Activated naive CD4-positive, alpha-beta T cell treated with anti-CD3 and anti-CD28 coated beads for 36 hours (primary cell): ENCODE data around the gene TUBGCP4. TPM values are rescaled to one million over a fixed set of nuclear protein-coding genes. Genes with fewer than 3 reads are reported as not detected.
"Not testable (repeated sequence)": the region's sequence is repeated elsewhere in the genome, so short reads cannot be mapped to it uniquely, and the experiment has no call there.

Source experiments
- CTCF ChIA-PET: fragments of 350-600 bp; sonication (Branson Sonifier 250); formaldehyde crosslinking; loops from one replicate; lab custom pipeline; 2021; ENCODE audit warnings: antibody characterized with exemption; lab: Charles Lee
- DNase-seq: peaks from one replicate; pipeline ENCODE4 v3.0.0-alpha.2; 2020
- H3K27ac Mint-ChIP-seq: one replicate; pipeline ENCODE4 v1.8.0; 2021; ENCODE audit warnings: mild to moderate bottlenecking, mixed read lengths
- H3K27me3 Mint-ChIP-seq: one replicate; pipeline ENCODE4 v1.8.0; 2021; ENCODE audit warnings: low read depth, mixed read lengths
- H3K36me3 Mint-ChIP-seq: one replicate; pipeline ENCODE4 v1.8.0; 2021; ENCODE audit warnings: low read depth, mixed read lengths
- H3K4me1 Mint-ChIP-seq: one replicate; pipeline ENCODE4 v1.8.0; 2021; ENCODE audit warnings: low read depth, mixed read lengths
- H3K4me3 Mint-ChIP-seq: one replicate; pipeline ENCODE4 v1.8.0; 2021; ENCODE audit warnings: mild to moderate bottlenecking, moderate library complexity, mixed read lengths
- H3K9me3 Mint-ChIP-seq: one replicate; pipeline ENCODE4 v1.8.0; 2021; ENCODE audit warnings: mixed read lengths
- intact Hi-C: fragments of 100-400 bp; cut with micrococcal nuclease; formaldehyde crosslinking; loops from one replicate; pipeline ENCODE4 v1.15.1; 2023
- total RNA-seq, 2 experiments: library from RNA; stranded (reverse); gene quantifications; one replicate each; pipeline ENCODE4 v1.2.3, GENCODE V29; 2021

TUBGCP4 gene
- total RNA-seq, 2 experiments from 2014 or later, result 34.5 to 35.3 TPM

DNA sequence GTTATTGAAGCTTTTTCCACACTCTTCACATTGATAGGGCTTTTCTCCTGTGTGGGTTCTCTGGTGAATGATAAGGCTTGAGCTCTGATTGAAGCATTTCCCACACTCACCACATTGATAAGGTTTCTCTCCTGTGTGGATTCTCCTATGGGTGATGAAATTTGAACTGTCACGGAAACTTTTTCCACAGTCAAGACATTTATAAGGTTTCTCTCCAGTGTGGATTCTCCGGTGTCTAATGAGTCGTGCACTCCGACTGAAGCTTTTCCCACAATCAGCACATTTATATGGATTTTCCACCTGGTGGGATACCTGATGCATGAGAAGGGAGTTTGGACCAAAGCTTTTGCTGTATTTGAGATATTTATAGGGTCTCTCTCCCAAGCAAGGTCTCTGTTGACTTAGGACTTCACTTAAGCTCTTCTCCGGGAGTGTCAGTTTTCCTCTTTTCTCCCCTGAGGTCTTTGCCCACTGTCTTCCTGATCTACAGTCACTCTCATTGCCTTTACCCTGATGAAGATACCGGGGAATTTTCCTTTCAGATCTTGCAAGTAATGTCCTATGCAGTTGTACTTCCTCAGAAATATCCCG is 9.5 kb upstream of the TUBGCP4 start:
- no peak overlapping the region for H3K27ac Mint-ChIP-seq
- intact Hi-C loops, result no loop called here
- DNase-seq, result no peak
- CTCF ChIA-PET, result interaction anchor here (2.1 kb wide), 1 partner anchor 14 kb away, joined by 5 read pairs; no protein-coding TSS in a partner anchor
- peaks cover 86% of the 10 kb centered on the region for H3K36me3 Mint-ChIP-seq
- H3K9me3 Mint-ChIP-seq, result peaks cover 57% of the 10 kb centered on the region
- no peaks in the 10 kb centered on the region for H3K27me3 Mint-ChIP-seq
- no peak overlapping the region for H3K4me3 Mint-ChIP-seq
- H3K4me1 Mint-ChIP-seq, result no peaks in the 10 kb centered on the region

DNA sequence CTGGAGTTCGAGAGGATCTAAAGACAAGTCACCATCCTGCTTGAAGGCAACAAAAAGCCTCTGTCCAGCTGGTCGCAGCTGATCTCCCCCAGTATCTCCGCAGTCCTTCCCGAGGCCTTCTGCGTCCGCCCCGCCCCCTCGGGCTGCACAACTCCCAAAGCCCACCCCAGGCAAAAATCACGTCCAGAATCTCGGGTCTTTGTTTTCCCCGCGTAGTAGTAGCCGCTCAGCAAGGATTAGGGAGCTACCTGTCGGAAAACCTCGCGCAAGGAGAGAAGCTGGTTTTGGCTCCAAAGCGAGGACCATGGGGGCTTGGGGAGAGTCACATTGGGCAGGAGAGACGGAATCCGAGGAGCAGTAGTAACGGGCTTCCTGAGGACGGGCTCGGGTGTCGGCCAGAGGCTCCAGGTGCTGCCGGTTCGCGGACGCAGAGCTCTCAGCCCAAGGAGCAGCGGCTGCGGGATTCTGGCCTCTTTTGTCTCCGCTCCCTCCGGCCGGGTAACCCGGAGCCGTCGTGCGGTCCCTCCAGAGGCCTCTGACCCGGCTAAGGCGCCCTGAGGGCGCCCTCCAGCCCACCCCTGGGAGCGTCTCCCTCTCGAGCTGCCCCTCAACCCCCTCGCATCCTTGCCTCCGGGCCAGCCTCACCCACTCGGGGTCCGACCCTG is 459 bp upstream of the TUBGCP4 start:
- Mint-ChIP-seq H3K4me3 (peak overlapping the region; percentile 87), H3K27ac (peak overlapping the region; percentile 57), H3K27me3 (no peaks in the 10 kb centered on the region), H3K4me1 (peaks cover 40% of the 10 kb centered on the region), H3K36me3 (peaks cover 45% of the 10 kb centered on the region), H3K9me3 (peaks cover 24% of the 10 kb centered on the region)
- peak; percentile 28 for DNase-seq
- intact Hi-C loops, result loop anchor here (5.0 kb wide), 1 partner anchor 142 kb away; no protein-coding TSS in a partner anchor
- CTCF ChIA-PET, result interaction anchor here (1.3 to 1.4 kb wide), 2 partner anchors 20 to 145 kb away, joined by 3 to 4 read pairs; no protein-coding TSS in a partner anchor

- Mint-ChIP-seq H3K9me3 (no peaks in the 10 kb centered on the region), H3K36me3 (peaks cover 36% of the 10 kb centered on the region), H3K27ac (no peak overlapping the region), H3K4me3 (no peak overlapping the region), H3K27me3 (no peaks in the 10 kb centered on the region), H3K4me1 (peaks cover 20% of the 10 kb centered on the region)
- CTCF ChIA-PET, result interaction anchor here (1.0 to 2.5 kb wide), 11 partner anchors 12 to 138 kb away, joined by 3 to 12 read pairs (median 5); no protein-coding TSS in a partner anchor
- intact Hi-C loops, result no loop called here
- peak; percentile 45 for DNase-seq
Observed at GRCh38 chr15:43376017-43376705, 5.3 kb downstream of the TUBGCP4 start.

GRCh38 chr15:43378601-43379000 is 7.7 kb downstream of the TUBGCP4 start:
- no peak overlapping the region for H3K27ac Mint-ChIP-seq
- intact Hi-C loops, result no loop called here
- no peaks in the 10 kb centered on the region for H3K9me3 Mint-ChIP-seq
- H3K27me3 Mint-ChIP-seq, result no peaks in the 10 kb centered on the region
- peaks cover 5% of the 10 kb centered on the region for H3K4me1 Mint-ChIP-seq
- H3K36me3 Mint-ChIP-seq, result peaks cover 37% of the 10 kb centered on the region
- CTCF ChIA-PET, result interaction anchor here (1.1 kb wide), 1 partner anchor 93 kb away, joined by 3 read pairs; no protein-coding TSS in a partner anchor
- no peak overlapping the region for H3K4me3 Mint-ChIP-seq
- no peak for DNase-seq

DNA sequence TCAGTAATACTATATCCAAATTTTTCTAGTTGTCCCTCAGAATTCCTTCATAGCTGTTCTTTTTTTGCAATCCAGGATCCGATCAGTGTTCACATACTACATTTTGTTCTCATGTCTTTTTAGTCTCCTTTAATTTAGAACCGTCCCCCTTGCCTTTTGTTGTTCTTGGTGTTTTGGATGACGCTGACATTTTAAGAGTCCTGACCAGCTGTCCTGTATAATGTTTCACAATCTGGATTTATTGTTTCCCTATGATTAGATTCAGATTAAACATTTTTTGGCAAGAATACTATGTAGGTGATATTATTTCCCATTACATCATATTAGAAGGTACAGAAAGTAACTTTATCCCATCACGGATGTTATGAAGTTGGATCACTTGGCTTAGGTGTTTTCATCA is 11.4 kb downstream of the TUBGCP4 start:
- peaks cover 45% of the 10 kb centered on the region for H3K36me3 Mint-ChIP-seq
- intact Hi-C loops, result no loop called here
- H3K4me1 Mint-ChIP-seq, result no peaks in the 10 kb centered on the region
- no peak overlapping the region for H3K27ac Mint-ChIP-seq
- H3K9me3 Mint-ChIP-seq, result no peaks in the 10 kb centered on the region
- no peak for DNase-seq
- H3K27me3 Mint-ChIP-seq, result no peaks in the 10 kb centered on the region
- CTCF ChIA-PET, result interaction anchor here (0.7 to 0.8 kb wide), 3 partner anchors 22 to 270 kb away, joined by 3 to 4 read pairs (median 3); no protein-coding TSS in a partner anchor
- no peak overlapping the region for H3K4me3 Mint-ChIP-seq

- no peak overlapping the region for H3K27ac Mint-ChIP-seq
- H3K27me3 Mint-ChIP-seq, result no peaks in the 10 kb centered on the region
- CTCF ChIA-PET, result interaction anchor here (0.6 kb wide), 1 partner anchor 300 kb away, joined by 3 read pairs; no protein-coding TSS in a partner anchor
- H3K36me3 Mint-ChIP-seq, result peaks cover 45% of the 10 kb centered on the region
- intact Hi-C loops, result no loop called here
- no peaks in the 10 kb centered on the region for H3K9me3 Mint-ChIP-seq
- H3K4me1 Mint-ChIP-seq, result no peaks in the 10 kb centered on the region
- no peak overlapping the region for H3K4me3 Mint-ChIP-seq
- DNase-seq, result no peak
Observed at GRCh38 chr15:43383070-43383469, 12.2 kb downstream of the TUBGCP4 start.

DNA sequence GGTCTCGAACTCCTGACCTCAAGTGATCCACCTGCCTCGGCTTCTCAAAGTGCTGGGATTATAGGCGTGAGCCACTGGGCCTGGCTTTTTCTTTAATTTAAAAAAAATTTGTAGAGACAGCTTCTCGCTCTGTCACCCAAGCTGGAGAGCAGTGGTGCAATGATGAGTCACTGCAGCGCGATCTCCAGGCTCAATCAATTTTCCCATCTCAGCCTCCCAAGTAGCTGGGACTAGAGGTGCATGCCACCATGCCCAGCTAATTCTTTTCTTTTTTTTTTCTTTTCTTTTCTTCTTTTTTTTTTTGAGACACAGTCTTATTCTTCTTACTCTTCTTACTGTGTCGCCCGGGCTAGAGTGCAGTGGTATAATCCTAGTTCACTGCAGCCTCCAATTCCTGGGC is 19.8 kb downstream of the TUBGCP4 start:
- Mint-ChIP-seq H3K27me3 (no peaks in the 10 kb centered on the region), H3K4me3 (no peak overlapping the region), H3K4me1 (peaks cover 2% of the 10 kb centered on the region), H3K36me3 (peaks cover 37% of the 10 kb centered on the region), H3K27ac (no peak overlapping the region), H3K9me3 (no peaks in the 10 kb centered on the region)
- intact Hi-C loops, result no loop called here
- CTCF ChIA-PET, result interaction anchor here (1.3 to 1.6 kb wide), 3 partner anchors 15 to 20 kb away, joined by 3 to 5 read pairs (median 4); partner anchors contain the start of genes TUBGCP4 and ZSCAN29
- DNase-seq, result no peak

- intact Hi-C loops, DNase-seq, H3K4me1 Mint-ChIP-seq, CTCF ChIA-PET, H3K27me3 Mint-ChIP-seq, H3K9me3 Mint-ChIP-seq, H3K4me3 Mint-ChIP-seq, H3K27ac Mint-ChIP-seq: not testable (repeated sequence)
- H3K36me3 Mint-ChIP-seq, result peaks cover 34% of the 10 kb centered on the region
Observed at GRCh38 chr15:43393592-43393991, 22.7 kb downstream of the TUBGCP4 start.

DNA sequence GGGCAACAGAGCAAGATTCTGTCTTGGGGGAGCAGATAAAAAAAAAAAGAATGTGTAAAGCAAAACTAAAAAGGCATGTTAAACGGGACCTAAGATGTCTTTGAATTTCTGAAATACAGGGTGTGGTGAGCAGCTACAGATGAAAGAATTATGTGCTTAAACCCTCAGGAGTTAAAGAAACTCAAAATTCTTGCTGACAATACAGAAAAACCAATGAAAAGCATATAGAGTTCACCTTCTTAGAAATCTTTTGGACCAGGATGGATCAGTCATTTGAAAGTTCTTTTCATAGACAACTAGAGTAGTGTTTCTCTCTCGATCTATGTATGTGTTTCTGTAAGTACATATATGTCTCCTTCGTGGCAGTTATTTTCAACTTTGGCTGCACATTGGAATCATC is 31.4 kb downstream of the TUBGCP4 start:
- no peaks in the 10 kb centered on the region for H3K27me3 Mint-ChIP-seq
- no peaks in the 10 kb centered on the region for H3K9me3 Mint-ChIP-seq
- intact Hi-C loops, result no loop called here
- CTCF ChIA-PET, result no interaction called here
- H3K27ac Mint-ChIP-seq, result no peak overlapping the region
- no peak for DNase-seq
- H3K36me3 Mint-ChIP-seq, result peaks cover 33% of the 10 kb centered on the region
- H3K4me1 Mint-ChIP-seq, result no peaks in the 10 kb centered on the region
- H3K4me3 Mint-ChIP-seq, result no peak overlapping the region

DNA sequence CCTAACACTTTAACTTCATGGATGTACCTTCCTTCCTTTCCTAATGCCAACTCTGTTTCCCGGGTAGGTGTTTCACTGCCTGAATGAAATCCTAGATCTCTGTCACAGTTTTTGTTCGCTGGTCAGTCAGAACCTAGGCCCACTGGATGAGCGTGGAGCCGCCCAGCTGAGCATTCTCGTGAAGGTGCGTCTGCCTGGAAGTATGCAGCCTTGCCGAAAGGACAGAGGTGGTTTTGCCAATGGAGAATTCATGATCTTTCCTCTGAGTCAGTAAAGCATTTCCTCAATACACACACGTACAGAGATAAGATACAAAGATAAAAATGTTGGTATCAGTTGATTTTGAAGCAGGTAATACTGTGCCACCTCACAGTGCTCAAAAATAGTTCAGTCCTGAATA is 32.7 kb downstream of the TUBGCP4 start:
- Mint-ChIP-seq H3K27me3 (no peaks in the 10 kb centered on the region), H3K27ac (no peak overlapping the region), H3K9me3 (no peaks in the 10 kb centered on the region), H3K4me3 (no peak overlapping the region), H3K36me3 (peaks cover 30% of the 10 kb centered on the region), H3K4me1 (no peaks in the 10 kb centered on the region)
- CTCF ChIA-PET, result no interaction called here
- intact Hi-C loops, result no loop called here
- DNase-seq, result no peak

- no peak overlapping the region for H3K27ac Mint-ChIP-seq
- CTCF ChIA-PET, result interaction anchor here (0.5 kb wide), 1 partner anchor 22 kb away, joined by 3 read pairs; no protein-coding TSS in a partner anchor
Observed at GRCh38 chr15:43404130-43404529, 33.2 kb downstream of the TUBGCP4 start.

DNA sequence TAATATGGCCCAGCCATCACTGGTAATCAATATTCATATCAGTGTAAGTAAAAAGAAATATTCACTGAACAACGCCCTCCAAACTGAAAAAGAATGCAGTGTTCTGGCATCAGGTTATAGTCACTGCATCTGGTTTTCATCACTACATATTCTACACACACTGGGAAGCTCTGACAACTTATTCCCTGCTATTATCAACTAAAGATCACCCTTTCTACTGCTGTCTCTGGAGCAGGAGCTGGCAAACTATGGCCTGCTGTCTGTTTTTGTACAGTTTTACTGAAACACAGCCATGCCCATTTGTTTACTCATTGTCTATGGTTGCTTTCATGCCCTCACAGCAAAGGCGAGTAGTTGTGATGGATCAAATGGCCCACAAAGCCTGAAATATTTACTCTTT is 35.3 kb downstream of the TUBGCP4 start:
- no peak for DNase-seq
- CTCF ChIA-PET, result interaction anchor here (1.1 kb wide), 1 partner anchor 23 kb away, joined by 3 read pairs; no protein-coding TSS in a partner anchor

More at GRCh38 chr15:43404130-43404529, 33.2 kb downstream of the TUBGCP4 start:
- Mint-ChIP-seq H3K27me3 (no peaks in the 10 kb centered on the region), H3K4me3 (no peak overlapping the region), H3K9me3 (no peaks in the 10 kb centered on the region), H3K4me1 (no peaks in the 10 kb centered on the region), H3K36me3 (peaks cover 33% of the 10 kb centered on the region)
- intact Hi-C loops, result no loop called here
- DNase-seq, result no peak

More for the DNA sequence above, 35.3 kb downstream of the TUBGCP4 start:
- H3K9me3 Mint-ChIP-seq, result no peaks in the 10 kb centered on the region
- H3K4me1 Mint-ChIP-seq, result no peaks in the 10 kb centered on the region
- H3K27ac Mint-ChIP-seq, result no peak overlapping the region
- no peaks in the 10 kb centered on the region for H3K27me3 Mint-ChIP-seq
- intact Hi-C loops, result no loop called here
- H3K36me3 Mint-ChIP-seq, result peaks cover 32% of the 10 kb centered on the region
- H3K4me3 Mint-ChIP-seq, result no peak overlapping the region
